ENCODE results near the gene RTN1.

RTN1 gene

DNA sequence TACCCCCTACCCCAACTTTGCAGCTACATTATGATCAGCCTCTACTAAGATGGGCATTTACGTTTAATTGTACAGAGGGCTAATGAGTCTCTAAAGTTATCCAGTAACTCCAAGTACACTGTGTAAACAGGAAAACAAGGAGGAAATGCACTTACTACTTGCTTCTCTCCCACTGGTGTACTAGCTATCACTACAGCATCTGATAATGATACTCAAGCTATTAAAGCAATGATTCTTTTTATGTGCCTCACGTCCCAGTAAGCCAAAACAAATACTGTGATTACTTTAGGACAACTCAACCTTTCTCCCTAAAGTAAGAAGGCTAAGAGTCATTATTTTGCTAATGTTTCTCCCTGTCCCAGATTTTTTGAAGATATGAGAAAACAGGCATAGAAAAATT lies 165.3 kb downstream of the RTN1 start:
- Histone ChIP-seq H3K4me1 (ENCODE audit: insufficient read depth, poor library complexity, severe bottlenecking) (no peaks in the 10 kb centered on the region), H3K27ac (ENCODE audit: poor library complexity, severe bottlenecking) (no peak overlapping the region), H3K9me3 (ENCODE audit: severe bottlenecking) (peaks cover 3% of the 10 kb centered on the region), H3K4me3 (ENCODE audit: severe bottlenecking) (no peak overlapping the region), H3K36me3 (ENCODE audit: low read depth) (no peaks in the 10 kb centered on the region), H3K27me3 (ENCODE audit: insufficient read depth, poor library complexity, severe bottlenecking) (no peaks in the 10 kb centered on the region)
- ATAC-seq (ENCODE audit: low read depth) (no peak), DNase-seq (ENCODE audit: low spot score) (no peak)
- TF ChIP-seq, protein P1, sequence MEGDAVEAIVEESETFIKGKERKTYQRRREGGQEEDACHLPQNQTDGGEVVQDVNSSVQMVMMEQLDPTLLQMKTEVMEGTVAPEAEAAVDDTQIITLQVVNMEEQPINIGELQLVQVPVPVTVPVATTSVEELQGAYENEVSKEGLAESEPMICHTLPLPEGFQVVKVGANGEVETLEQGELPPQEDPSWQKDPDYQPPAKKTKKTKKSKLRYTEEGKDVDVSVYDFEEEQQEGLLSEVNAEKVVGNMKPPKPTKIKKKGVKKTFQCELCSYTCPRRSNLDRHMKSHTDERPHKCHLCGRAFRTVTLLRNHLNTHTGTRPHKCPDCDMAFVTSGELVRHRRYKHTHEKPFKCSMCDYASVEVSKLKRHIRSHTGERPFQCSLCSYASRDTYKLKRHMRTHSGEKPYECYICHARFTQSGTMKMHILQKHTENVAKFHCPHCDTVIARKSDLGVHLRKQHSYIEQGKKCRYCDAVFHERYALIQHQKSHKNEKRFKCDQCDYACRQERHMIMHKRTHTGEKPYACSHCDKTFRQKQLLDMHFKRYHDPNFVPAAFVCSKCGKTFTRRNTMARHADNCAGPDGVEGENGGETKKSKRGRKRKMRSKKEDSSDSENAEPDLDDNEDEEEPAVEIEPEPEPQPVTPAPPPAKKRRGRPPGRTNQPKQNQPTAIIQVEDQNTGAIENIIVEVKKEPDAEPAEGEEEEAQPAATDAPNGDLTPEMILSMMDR (IDR thresholded peaks at IDR 0.05; ENCODE audit: poor library complexity, severe bottlenecking): no peak

DNA sequence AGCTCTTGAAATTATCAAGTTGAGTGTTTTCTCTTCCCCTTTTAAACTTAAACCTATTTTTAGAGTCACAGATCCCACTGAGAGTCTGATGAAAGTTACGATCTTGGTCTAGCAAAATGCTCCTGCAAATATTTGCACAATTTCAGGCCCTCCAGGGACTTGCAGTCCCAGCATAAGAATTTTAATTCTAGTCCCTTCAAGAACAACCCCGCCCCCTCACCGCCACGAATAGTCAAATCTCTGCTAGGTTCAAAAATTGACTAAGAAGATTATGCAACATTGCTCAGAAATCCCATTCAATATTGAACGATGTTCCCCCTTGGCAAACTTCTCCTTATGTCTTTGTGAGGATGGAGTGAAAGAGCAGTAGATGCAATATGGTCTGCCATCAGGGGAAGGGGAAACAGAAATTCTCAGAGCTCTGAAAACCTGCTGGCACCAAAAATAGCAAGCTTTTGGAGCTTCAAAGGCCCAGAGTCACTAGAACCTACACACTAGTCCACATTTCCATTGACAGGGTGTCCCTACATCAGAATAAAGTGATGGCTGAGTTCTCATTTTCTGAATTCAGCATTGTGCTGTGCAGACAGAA lies 166.4 kb downstream of the RTN1 start:
- ATAC-seq (ENCODE audit: low read depth) (no peak), DNase-seq (ENCODE audit: low spot score) (no peak)
- TF ChIP-seq, protein P1 (IDR thresholded peaks at IDR 0.05; ENCODE audit: poor library complexity, severe bottlenecking): no peak
- Histone ChIP-seq H3K4me3 (ENCODE audit: severe bottlenecking) (no peak overlapping the region), H3K27me3 (ENCODE audit: insufficient read depth, poor library complexity, severe bottlenecking) (no peaks in the 10 kb centered on the region), H3K27ac (ENCODE audit: poor library complexity, severe bottlenecking) (no peak overlapping the region), H3K9me3 (ENCODE audit: severe bottlenecking) (peaks cover 3% of the 10 kb centered on the region), H3K4me1 (ENCODE audit: insufficient read depth, poor library complexity, severe bottlenecking) (peaks cover 3% of the 10 kb centered on the region), H3K36me3 (ENCODE audit: low read depth) (no peaks in the 10 kb centered on the region)

DNA sequence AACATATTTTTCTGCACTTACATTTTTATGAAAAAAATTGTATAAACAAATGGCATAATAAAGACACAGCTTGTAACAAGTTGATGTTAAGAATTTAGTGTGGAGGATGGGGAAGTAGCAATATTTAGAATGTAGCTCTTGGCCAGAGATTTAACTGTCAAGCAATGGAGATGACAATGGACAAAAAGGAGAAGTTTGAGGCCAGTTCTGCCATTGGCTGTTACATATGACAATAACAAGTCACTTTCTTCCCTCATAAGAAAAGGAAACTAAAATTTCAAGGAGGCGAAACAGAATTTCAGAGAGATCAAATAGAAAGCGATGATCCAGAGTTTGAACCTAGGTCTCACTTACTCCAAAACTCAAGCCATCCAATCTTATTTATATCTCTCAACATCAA lies 171.1 kb downstream of the RTN1 start:
- no peaks in the 10 kb centered on the region for H3K27me3 ChIP-seq (ENCODE audit: insufficient read depth, poor library complexity, severe bottlenecking)
- no peaks in the 10 kb centered on the region for H3K36me3 ChIP-seq (ENCODE audit: low read depth)
- no peak overlapping the region for H3K4me3 ChIP-seq (ENCODE audit: severe bottlenecking)
- H3K9me3 ChIP-seq (ENCODE audit: severe bottlenecking): peaks cover 3% of the 10 kb centered on the region
- peaks cover 18% of the 10 kb centered on the region for H3K4me1 ChIP-seq (ENCODE audit: insufficient read depth, poor library complexity, severe bottlenecking)
- TF ChIP-seq, protein P1 (IDR thresholded peaks at IDR 0.05; ENCODE audit: poor library complexity, severe bottlenecking): no peak
- H3K27ac ChIP-seq (ENCODE audit: poor library complexity, severe bottlenecking): peak overlapping the region; percentile 86
- DNase-seq (ENCODE audit: low spot score) (no peak), ATAC-seq (ENCODE audit: low read depth) (no peak)

DNA sequence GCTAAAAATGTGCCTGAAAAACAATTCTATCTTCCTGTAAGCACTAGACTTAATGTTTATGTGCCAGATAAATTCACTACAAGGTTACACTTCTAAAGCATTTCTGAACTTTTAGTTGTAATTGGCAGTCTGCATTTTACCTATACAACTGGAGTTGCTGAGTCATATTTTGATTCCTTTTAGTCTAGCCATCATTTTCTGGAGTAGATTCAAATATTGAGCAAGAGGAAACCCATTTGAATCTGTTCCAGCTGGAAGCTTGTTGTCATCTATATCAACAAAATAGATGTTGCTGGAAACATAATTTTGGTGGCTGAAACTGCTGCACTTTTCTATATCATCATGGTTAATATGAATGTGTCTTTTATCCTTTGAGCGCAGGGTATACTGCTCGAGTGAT lies 171.8 kb downstream of the RTN1 start:
- peak overlapping the region; percentile 86 for H3K27ac ChIP-seq (ENCODE audit: poor library complexity, severe bottlenecking)
- no peaks in the 10 kb centered on the region for H3K36me3 ChIP-seq (ENCODE audit: low read depth)
- TF ChIP-seq, protein P1 (IDR thresholded peaks at IDR 0.05; ENCODE audit: poor library complexity, severe bottlenecking): no peak
- peaks cover 18% of the 10 kb centered on the region for H3K4me1 ChIP-seq (ENCODE audit: insufficient read depth, poor library complexity, severe bottlenecking)
- no peaks in the 10 kb centered on the region for H3K27me3 ChIP-seq (ENCODE audit: insufficient read depth, poor library complexity, severe bottlenecking)
- peak; percentile 70 for ATAC-seq (ENCODE audit: low read depth)
- H3K9me3 ChIP-seq (ENCODE audit: severe bottlenecking): peaks cover 3% of the 10 kb centered on the region
- H3K4me3 ChIP-seq (ENCODE audit: severe bottlenecking): no peak overlapping the region
- no peak for DNase-seq (ENCODE audit: low spot score)

DNA sequence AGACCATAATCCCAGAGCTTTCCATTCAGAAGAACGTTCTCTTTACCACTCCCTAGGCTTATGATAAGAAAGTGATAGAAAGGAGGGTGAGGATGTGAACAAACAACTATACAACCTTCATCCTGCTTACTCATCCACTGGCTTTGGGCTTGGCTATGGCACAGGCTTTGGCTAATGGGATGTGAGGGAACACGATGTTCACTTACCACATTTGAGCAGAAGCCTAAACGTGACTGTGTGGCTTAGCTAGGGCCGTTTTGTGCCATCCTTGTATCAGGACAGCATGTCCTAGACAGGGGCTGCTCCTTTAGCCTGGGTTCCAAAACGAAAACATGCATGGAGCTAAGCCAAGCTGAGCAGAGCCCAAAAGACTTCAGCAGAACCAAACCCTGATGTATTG lies 175.4 kb downstream of the RTN1 start:
- TF ChIP-seq, protein P1 (IDR thresholded peaks at IDR 0.05; ENCODE audit: poor library complexity, severe bottlenecking): no peak
- Histone ChIP-seq H3K36me3 (ENCODE audit: low read depth) (no peaks in the 10 kb centered on the region), H3K27ac (ENCODE audit: poor library complexity, severe bottlenecking) (peak overlapping the region; percentile 86), H3K9me3 (ENCODE audit: severe bottlenecking) (no peaks in the 10 kb centered on the region), H3K27me3 (ENCODE audit: insufficient read depth, poor library complexity, severe bottlenecking) (no peaks in the 10 kb centered on the region), H3K4me3 (ENCODE audit: severe bottlenecking) (no peak overlapping the region), H3K4me1 (ENCODE audit: insufficient read depth, poor library complexity, severe bottlenecking) (peaks cover 18% of the 10 kb centered on the region)
- ATAC-seq (ENCODE audit: low read depth) (peak; percentile 86), DNase-seq (ENCODE audit: low spot score) (no peak)

Measured in RWPE2 (cell line).